DMS53 treated with DMSO at 0.1 percent for 48 hours (cell line): Measurements from ENCODE around the gene CDH4.

Source experiments
- DNase-seq: peaks from one replicate; lab custom pipeline; 2025; ENCODE audit not compliant: unreplicated experiment; lab: John Stamatoyannopoulos, UW

CDH4 gene

DNA sequence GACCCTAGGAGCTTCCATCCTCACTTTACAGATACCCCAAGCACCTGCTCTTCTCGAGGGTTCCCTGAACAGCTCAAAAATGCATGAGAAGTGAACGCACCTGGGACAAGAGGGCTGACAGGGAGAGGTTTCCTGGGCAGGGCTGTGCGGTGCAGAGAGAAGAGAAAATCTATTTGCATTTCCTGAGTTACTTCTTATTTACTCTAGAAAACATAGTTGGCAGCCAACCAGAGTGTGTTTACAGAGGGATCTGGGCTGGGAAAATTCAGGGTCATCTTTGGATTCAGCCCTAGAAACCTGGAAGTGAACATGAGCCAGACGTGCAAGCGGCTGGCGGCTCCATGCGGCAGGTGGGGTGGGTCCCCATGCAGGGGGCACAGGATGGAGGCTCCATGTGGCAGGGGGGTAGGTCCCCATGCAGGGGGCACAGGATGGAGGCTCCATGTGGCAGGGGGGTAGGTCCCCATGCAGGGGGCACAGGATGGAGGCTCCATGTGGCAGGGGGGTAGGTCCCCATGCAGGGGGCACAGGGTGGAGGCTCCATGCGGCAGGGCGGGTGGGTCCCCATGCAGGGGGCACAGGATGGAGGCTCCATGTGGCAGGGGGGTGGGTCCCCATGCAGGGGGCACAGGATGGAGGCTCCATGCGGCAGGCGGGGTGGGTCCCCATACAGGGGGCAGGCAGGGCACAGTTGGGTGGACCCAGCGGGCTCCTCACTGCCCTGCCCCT lies 471.6 kb downstream of the CDH4 start:
- DNase-seq: no peak

DNA sequence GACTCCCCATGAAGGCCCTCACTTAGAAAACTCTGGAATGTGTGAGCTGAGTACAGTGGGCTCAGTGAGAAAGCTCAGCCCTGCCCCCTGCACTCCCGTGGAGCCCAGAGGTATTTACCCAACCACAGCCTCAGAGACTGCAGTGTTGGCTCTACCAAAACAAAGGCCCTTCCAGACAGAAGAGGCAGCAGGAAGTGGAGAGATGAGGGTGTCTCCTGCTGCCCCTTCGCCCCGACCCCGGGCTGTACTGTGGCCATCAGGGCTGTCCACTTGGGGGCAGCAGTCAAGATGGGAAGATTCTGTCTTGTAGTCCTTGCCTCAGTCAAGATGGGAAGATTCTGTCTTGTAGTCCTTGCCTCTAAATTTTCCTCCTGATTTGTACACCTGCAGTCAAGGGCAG lies 472.3 kb downstream of the CDH4 start:
- no peak for DNase-seq

DNA sequence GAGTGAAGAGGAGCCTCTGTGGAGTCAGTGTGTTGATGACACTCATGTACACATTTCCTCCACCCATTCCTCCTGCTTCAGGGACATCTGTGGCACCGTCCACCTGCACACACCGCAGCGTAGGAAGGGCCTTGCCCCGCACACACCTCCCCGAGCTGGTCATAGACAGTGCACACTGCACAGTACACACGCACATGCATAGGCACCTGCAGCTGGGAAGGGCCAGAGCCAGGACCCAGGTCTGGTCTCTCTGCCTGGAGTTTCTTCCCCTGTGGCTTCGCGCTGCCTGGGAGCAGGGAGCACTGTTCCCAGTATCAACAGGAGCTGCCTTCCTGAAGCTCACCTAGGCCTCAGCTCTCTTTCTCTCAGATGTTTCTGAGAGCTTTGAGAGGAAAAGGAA lies 473.1 kb downstream of the CDH4 start:
- no peak for DNase-seq

DNA sequence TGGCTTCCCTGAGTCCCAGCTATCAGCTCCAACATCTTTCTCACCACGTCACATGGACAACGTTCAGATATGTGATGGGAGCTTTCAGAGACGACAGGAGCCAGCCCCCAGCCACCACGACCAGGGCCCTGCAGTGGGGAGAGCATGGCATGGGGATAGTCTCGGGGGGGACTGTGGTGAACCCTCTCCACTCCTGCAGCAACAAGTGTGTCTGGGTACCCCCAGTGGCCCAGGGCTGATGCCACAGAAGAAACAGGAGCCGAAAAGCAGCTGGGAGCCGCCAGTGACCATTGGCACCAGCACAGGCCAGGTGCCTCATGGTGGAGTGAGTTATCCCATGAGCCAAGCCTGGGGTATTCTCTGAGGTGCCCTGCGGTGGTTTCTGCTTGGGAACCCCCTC lies 473.9 kb downstream of the CDH4 start:
- DNase-seq: no peak

DNA sequence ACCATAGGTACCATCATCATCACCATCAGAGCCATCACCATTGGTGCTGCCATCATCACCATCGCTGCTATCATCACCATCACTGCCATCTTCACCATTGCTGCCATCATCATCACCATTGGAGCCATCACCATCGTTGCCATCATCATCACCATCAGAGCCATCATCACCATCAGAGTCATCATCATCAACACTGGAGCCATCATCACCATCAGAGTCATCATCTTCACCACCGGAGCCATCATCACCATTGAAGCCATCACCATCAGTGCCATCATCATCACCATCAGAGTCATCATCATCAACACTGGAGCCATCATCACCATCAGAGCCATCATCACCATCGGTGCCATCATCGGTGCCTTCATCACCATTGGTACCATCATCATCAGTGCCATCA lies 474.9 kb downstream of the CDH4 start:
- DNase-seq: no peak

DNA sequence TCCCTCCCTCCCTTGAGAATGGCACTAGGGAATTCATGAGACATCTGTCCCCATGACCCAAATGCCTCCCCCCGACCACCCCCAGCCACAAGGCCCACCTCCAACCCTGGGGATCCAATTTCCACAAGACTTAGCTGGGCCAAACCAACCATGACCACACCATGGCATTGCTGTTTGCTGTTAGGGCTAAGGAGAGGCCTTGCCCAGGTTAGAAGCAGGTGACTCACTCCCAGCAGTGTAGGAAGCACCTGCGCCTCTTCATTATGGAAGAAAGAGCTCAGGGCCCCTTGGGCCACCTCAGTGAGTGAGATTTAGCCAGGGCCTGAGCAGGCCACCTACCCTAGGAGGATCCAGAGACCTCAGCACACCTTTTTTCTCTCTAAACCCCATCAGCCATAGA lies 475.7 kb downstream of the CDH4 start:
- no peak for DNase-seq

DNA sequence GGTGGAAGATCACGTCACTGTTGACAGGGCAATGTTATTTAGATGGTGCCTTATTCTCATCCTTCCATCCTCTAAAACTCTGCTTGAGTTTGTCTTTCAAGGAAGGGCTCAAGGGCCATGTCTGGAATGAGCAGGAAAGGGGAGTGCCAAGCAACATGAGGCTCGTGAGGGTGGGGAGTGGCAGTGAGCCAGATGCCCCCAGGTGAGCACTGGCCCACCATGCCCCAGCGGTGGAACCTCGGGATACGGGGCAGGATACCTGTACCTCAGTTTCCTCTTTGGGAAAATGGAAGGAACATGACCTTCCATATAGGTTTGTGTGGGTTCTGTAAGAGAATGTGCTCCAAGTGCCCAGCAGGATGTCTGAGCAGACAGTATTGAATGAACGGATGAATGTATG lies 476.3 kb downstream of the CDH4 start:
- no peak for DNase-seq

DNA sequence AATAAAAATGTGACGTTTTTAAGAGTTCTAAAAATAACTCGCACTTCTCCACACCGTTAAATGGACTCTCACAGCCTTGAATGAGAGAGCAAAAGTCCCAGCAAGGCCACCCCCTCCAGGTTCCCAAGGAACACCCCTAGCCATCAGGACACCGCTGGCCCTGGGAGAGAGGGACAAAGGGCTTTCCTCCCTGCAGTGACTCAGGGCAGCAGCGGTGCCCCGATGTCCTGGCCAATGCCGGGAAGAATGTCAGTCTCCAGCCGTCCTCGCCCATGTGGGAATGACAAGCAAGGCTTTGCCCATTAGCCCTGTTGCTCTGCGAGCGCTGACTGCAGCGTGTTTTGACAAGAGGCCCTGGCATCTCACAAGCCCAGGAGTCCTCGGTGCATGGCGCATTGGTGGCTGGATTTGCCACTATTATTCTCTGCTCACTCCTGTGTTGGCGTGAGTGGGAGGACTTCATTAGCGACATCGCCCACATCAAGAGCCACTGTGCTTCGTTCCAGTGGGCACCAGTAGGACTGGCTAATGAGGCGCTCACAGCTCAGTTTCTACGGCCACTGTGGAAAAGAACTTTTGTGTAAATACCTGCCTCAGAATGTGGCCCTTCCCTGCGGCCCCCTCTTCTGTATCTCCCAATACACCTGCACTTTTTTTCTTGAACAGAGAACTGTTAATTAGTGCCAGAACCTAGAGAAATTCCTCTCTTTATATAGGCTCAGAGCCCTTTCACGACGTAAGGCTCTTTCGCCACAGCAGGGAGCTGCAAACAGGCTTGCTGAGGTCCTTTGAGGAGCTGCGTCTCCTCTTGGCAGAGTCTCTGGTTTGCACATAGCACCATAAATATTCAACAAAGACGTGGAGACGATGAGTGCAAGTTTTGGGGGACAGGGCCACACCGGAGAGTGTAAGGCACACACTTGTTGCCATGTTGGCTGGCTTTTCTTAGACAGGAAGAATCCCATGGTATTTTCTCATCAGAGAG lies 477.0 kb downstream of the CDH4 start:
- no peak for DNase-seq

DNA sequence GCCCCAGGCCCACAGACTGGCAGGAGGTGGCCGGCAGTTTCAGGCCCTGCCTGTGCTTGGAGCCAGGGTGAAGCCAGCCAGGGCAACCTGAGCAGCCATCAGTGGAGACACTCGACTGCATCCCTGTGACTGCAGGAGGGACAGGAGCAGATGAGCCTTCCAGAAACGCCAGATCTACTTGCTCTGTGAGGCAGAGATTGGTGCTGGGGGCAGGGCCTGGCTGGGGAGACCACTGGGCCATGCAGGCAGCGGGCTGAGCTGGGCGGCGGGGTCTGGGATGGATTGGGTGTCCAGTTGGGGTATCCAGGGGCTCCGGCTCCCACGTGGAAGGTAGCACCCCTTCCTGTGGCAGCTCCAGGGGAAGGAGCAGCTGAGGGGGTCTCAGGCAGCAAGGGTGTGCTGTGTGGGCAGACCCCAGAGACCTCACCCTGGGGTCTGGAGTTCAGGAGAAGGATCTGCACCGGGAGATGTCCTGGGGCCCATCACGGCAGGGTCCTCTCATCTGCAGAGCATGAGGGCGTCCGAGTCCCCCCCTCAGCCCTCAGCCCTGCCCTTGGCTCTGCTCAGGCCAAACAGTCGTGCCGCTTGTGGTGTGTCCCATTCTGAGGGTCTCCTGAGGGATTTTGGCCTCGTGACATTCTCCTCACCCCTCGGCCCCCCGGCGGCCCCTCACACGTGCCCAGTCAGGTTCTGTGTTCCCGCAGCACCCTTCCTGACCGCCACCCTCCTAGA lies 478.7 kb downstream of the CDH4 start:
- no peak for DNase-seq

DNA sequence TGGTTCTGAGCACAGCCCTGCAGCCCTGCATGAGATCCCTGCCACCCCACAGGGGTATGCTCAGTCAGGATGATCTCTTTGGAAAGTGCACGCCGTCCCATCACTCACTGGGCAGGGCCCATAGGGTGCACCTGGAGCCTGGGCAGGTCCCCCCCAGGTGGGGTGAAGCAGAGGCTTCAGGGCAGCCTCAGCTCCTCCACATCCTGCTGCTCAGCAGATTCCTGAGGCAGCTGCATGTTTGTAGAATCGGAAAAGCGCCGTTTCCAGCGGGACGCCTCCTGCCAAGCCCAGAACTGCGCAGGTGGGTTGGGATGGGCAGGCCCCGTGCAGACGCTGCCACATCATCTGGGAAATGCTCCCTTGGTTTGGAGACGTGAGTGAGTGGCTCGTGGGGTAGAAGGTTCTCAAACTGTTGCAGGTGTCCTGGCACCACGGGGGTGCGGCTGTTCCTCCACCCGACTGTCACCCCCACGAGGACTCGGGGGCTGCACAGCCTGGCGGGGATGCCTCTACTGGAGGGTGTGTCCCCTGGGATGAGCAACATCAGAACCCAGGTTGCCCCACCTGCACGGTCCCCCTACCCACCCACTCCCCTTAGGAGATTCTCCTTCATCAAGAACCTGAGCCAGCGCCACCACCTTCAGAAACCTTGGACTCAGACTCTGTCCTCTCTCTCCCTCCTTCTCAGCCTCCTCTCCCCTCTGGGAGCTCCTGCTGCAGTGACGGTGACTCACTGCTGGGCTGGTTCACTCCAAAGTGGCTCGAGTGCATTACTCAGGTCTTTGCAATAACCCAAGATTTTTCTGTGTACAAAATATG lies 479.5 kb downstream of the CDH4 start:
- DNase-seq: no peak

DNA sequence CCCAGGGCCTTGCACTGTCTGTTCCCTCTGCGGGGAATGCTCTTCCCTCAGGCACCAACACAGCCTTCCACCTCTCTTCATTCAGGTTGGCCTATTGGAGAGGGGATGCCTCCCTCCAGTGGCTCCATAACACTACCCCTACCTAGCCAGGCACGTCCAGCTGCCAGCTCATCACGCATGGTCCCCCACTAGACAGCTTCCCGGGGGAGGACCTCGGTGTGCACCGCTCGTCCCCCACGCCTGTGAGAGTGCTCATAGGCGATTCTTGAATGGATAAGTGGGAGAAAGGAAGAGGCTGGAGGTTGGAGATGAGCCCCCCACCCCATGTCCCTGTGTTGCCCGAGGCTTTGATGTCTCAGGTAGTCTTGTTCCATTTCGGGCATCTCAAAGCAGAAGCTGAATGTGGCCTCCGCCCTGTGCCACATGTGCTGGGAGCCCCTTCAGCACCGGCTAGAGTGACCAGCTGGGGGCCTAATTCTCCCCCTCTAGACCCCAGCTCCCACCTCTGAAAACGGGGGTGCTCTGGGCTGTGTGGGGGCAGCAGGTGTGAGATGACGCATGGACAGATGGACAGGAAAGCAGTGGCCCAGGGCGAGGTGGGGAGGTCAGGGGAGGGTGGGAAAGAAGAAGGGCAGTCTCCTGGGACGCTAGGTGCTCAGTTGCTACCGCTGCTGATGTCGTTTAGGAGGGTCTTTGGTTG lies 480.6 kb downstream of the CDH4 start:
- no peak for DNase-seq

DNA sequence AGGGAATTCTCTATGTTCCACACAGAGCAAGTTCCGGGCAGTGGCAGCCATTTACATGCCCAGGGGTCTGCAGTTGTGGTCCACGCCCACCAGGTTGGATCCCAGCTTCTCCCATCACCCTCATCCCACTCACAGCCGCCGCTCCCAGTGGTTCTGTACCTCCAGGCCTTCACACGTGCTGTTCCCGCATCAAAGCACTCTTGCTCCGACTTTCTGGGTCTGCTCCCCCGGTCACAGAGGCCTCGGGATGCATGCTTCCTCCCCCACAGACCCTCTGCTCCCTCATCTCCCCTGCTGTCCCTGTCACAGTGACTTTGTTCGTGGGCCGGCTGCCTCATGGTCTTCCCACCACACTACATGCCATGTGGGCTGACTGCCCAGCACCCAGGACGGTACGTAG lies 481.2 kb downstream of the CDH4 start:
- no peak for DNase-seq

DNA sequence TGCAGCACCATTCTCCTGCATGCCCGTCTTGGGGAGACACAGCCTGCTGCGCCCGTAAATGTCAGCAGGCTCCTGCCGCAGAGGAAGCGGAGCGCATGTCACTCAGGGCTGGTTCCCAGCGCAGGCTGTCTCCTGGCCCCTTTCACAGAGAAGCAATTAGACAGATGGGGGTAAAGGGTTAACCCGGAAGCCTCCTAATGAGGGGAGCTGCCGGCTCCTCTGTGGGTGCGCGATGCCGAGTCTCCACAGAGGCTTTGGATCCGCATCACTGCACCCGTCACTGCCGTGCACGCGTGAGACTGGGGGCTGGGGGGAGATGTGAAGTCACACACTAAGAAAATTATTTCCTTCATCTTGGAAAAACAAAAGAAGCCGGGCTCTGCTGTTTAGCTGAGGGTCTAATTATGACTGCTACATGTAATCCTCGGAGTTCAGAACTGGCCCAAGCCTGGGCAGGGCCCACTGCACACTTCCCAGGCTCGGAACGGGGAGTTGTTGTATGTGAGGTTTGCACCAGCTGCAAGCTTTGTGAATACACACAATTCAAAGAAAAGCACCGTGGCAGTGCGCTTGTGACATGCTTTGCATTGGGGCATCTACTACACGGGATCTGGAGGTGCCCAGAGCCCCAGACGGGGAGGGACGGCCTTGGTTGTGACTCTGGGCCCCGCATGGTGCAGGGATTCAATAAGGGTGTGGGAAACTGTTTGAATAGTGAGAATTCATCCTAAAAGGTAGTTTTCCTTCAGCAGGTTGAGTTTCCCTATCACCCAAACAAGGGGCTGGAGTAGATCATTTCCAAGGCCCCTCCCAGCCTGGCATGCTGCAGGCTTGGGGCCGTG lies 482.1 kb downstream of the CDH4 start:
- no peak for DNase-seq

DNA sequence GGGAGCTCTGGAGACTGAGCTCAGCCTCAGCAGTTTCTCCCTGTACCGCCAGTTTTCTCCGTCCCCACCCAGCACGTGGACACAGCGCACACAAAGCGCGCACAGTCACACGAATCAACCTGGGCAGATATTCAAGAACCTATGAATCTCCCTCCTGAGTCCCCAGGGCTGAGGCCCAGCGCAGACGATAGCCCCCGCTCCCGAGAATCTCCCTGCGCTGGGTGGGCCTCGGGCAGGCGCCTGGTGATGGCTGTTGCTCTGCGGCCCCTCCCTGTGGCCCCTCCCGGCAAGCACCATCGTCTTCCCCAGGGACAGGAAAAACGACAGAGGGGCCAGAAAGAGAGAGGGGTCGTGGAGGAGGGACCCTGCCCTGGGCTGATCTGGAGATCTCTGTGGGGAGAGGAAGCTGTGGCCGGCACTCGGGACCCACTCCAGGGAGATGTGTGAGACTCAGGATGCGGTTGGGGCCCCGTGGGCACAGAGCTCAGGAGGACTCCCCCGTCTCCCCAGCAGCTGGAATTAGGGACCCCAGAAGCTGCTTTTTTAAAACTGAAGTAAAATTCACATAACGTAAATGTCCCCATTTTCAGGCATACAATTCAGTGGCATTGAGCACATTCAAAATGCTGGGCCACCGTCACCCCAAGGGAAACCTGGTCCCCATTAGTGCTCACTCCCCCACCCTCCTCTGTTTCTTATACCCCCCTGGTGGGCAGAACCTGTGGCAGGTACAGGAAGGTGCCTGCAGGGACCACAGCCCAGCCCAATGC lies 482.9 kb downstream of the CDH4 start:
- no peak for DNase-seq

DNA sequence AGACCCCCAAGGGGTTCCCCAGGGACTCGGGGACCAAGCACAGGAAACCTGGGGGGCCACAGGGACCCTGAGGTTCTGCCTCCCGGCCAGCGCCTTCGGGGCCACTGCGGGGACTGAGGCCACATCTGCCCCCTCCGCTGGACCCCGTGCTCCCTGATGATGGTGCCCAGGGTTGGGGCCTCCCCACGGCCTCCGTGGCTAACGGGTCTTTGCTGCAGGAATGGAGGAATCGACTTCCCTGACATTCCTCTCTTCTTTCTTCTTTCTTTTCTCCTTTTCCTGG lies 483.4 kb downstream of the CDH4 start:
- no peak for DNase-seq

DNA sequence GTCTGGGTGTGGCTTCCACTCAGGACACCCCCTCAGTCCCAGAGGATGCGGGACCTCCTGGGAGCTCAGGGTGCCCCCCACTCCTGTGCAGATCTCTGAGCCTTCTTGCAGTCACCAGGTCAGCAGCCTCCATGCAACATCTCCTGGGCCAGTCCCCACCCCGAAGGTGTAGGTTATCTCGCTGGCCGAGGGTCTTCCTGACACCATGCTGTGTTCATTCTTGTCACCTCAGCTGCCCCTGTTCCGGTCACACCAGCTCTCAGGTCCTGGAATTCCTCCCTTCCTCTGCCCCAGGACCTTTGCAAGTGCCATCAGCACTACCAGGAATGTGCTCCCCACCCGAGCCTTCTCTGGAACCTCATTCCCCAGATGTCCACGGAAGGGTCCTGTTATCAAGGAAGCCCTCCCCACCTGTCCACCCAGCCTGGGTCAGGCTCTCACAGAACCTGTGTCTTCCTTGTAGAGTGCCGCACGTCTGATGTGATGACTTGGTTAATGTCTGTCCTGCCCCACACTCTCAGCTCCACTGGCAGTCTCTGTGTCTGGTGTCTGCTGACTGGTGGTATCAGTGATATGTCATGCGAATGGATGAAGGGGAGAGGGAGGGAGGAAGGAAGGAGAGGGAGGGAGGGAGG lies 484.1 kb downstream of the CDH4 start:
- DNase-seq: no peak

DNA sequence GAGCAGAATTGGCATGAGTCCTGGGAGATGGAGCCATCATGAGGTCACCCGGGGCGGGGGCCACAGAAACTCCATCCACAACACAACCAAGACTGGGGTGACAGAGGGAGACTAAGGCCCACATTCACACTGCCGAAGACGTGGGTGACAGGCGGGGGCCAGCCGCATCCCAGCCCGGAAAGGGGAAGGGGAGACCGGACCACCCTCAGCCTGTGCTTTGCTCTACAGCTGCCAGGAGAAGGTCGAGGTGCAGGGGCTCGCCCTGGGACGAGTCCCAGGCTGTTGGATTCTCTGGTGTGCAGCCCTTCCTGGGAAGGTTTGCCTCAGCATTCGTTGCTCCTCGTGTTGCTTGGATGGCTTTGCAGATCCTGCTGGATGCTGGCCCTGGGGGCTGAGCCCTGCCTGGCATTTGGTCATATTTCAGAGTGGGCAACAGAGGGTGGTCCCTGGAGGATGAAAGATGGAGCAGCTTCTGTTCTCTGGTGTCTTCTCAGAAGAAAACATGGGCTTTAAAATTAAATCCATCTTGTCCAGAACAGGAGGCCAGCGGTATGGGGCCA lies 484.8 kb downstream of the CDH4 start:
- DNase-seq: no peak

DNA sequence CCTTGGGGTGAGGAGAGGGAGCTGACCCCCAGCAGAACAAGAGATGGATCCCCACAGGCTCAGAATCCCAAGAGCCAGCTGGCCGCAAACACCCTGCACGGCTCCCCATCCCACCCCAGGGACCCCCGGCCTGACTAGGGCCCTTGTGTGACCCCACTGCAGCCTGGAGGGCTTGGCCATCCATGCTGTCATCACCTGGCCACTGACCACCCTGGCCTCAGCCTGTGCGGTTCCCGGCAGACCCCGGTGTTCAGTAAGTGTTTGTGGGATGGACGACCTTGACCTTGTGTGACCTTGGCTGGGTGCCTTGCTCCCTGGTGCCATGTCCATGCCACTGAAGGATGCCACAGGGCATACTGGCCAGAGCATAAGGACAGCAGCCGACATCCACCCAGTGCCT lies 485.3 kb downstream of the CDH4 start:
- no peak for DNase-seq
